GM18505 (cell line): ENCODE data around the gene PIGL.
"Not testable (repeated sequence)": the region's sequence is repeated elsewhere in the genome, so short reads cannot be mapped to it uniquely, and the experiment has no call there.

ENCODE experiments used
- ATAC-seq: cut with Tn5 transposase; IDR thresholded peaks from one replicate; pipeline ENCODE4 v1.9.1; 2021; ENCODE audit not compliant: unreplicated experiment
- POLR2A ChIP-seq: IDR thresholded peaks from 4 replicates; pipeline ENCODE4 v1.6.1; 2011; ENCODE audit warnings: borderline replicate concordance; ENCODE audit not compliant: insufficient read depth, insufficient read length; ENCODE audit errors: extremely low read depth

Gene PIGL

GRCh38 chr17:16211590-16211989 lies 5.4 kb upstream of the PIGL start:
- no peak for TF ChIP-seq POLR2A
- no peak for ATAC-seq

GRCh38 chr17:16212793-16213192 lies 4.2 kb upstream of the PIGL start:
- TF ChIP-seq POLR2A = no peak
- ATAC-seq = no peak

- no peak for ATAC-seq
Measured at GRCh38 chr17:16214190-16215001, 2.6 kb upstream of the PIGL start.

GRCh38 chr17:16215002-16215272 lies 2.1 kb upstream of the PIGL start:
- ATAC-seq = peak; percentile 36
- TF ChIP-seq POLR2A = no peak

More at GRCh38 chr17:16214190-16215001, 2.6 kb upstream of the PIGL start:
- TF ChIP-seq POLR2A = no peak

- peak; percentile 97 for TF ChIP-seq POLR2A
- peak; percentile 62 for ATAC-seq
Measured at GRCh38 chr17:16215273-16215964, 1.6 kb upstream of the PIGL start, which contains the start of gene NCOR1. NCOR1 (minus strand) TSS chr17:16215534; CDS start chr17:16194569, 20,965 bp downstream.

- no peak for ATAC-seq
- no peak for TF ChIP-seq POLR2A
Measured at GRCh38 chr17:16215965-16216316, 1.1 kb upstream of the PIGL start.

GRCh38 chr17:16216341-16217001 lies 539 bp upstream of the PIGL start:
- ATAC-seq = not testable (repeated sequence)

- no peak for ATAC-seq
- no peak for TF ChIP-seq POLR2A
Measured at GRCh38 chr17:16222406-16222805, 5.4 kb downstream of the PIGL start.

GRCh38 chr17:16229912-16230561 lies 13.0 kb downstream of the PIGL start:
- ATAC-seq = not testable (repeated sequence)

GRCh38 chr17:16232391-16232790 lies 15.4 kb downstream of the PIGL start:
- TF ChIP-seq POLR2A = no peak
- ATAC-seq = no peak

- no peak for ATAC-seq
- TF ChIP-seq POLR2A = no peak
Measured at GRCh38 chr17:16239931-16240330, 22.9 kb downstream of the PIGL start.

- ATAC-seq = no peak
- no peak for TF ChIP-seq POLR2A
Measured at GRCh38 chr17:16241906-16242399, 24.9 kb downstream of the PIGL start.

GRCh38 chr17:16243385-16243784 lies 26.4 kb downstream of the PIGL start:
- no peak for TF ChIP-seq POLR2A
- ATAC-seq = no peak
